Uterus (tissue), 2 donors: ENCODE results near the gene KCNJ9.

Experiments
- POLR2A ChIP-seq, 2 donors: fragments of 450-650 bp; IDR thresholded peaks; one replicate each; pipeline ENCODE4 v1.6.1; 2016; ENCODE audit warnings: antibody characterized with exemption in 2 of 2, mild to moderate bottlenecking in 1 of 2, moderate library complexity in 1 of 2
- TF ChIP-seq, protein P1 (sequence below), 4 experiments: fragments of 200-600 bp in 2 of 4; fragments of 450-650 bp in 2 of 4; sonication (generic) in 2 of 4; IDR thresholded peaks; one replicate each; pipeline ENCODE4 v1.5.1; 2016 to 2019; ENCODE audit warnings: antibody characterized with exemption in 4 of 4, mild to moderate bottlenecking in 2 of 4, moderate library complexity in 1 of 4

DNA sequence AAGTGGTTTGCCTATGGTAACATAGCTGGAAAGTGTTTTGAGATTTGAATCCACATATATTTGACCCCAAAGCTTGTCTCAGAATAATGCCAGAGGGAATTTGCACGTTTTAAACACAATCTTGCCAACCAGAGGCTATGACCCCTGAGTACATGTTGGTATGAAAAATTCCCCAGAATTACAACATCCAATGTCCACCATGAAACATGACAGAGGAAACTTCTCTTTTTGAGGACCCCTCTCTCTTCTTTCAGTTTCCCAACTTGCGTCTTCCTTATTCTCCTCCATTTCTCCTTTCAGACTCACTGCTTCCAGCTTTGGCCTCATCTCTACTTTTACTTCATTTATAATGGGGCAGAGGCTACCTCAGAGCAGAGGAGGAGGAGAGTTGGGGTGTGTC is 5.5 kb upstream of the KCNJ9 start:
- TF ChIP-seq, protein P1, sequence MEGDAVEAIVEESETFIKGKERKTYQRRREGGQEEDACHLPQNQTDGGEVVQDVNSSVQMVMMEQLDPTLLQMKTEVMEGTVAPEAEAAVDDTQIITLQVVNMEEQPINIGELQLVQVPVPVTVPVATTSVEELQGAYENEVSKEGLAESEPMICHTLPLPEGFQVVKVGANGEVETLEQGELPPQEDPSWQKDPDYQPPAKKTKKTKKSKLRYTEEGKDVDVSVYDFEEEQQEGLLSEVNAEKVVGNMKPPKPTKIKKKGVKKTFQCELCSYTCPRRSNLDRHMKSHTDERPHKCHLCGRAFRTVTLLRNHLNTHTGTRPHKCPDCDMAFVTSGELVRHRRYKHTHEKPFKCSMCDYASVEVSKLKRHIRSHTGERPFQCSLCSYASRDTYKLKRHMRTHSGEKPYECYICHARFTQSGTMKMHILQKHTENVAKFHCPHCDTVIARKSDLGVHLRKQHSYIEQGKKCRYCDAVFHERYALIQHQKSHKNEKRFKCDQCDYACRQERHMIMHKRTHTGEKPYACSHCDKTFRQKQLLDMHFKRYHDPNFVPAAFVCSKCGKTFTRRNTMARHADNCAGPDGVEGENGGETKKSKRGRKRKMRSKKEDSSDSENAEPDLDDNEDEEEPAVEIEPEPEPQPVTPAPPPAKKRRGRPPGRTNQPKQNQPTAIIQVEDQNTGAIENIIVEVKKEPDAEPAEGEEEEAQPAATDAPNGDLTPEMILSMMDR (IDR thresholded peaks at IDR 0.05), result no peak
- no peak for TF ChIP-seq POLR2A (IDR thresholded peaks at IDR 0.05)
